ENCODE results near the gene MORF4L1.

Gene MORF4L1

DNA sequence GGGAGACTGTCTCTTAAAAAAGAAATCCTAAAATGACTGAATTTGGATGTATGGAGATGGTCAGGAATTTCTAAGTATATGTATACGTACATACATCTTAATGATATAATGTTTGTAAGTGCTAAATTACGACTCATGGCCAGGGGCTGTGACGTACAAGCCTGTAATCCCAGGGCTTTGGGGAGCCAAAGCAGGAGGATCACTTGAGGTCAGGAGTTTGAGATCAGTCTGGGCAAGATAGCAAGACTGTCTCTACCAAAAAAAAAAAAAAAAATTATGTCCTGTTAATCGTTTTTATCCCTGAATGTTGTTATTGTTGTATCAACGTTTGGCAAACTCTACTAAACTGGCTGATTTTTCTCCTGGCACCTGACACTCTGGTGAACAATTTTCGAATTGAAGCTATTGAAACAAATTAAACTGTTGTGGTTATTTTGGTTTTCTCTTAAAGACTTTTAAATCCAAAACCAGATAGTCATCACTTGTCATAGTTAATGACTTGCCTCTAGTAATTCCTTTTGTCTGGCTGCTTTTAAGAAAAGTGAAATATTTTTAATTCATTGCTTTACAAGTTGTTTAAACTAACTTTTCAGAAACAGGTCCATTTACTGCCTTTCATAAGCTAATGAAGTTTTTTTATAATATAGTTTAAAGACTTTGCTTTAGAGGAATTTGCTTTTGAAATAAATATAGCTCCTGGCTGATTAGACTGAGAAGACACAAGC is 7.0 kb downstream of the MORF4L1 start:
- peak; percentile 76 for DNase-seq
- H3K36me3 ChIP-seq, result peaks cover 47% of the 10 kb centered on the region
- no peak overlapping the region for H3K4me3 ChIP-seq (ENCODE audit: low read depth, low read length)
- H3K9me3 ChIP-seq (ENCODE audit: severe bottlenecking), result no peaks in the 10 kb centered on the region
- TF ChIP-seq CTCF (IDR thresholded peaks at IDR 0.05; ENCODE audit: low read depth, low read length), result no peak
- peak overlapping the region; percentile 61 for H3K27ac ChIP-seq
- H3K27me3 ChIP-seq (ENCODE audit: insufficient read depth, low read depth, severe bottlenecking), result no peaks in the 10 kb centered on the region

GRCh38 chr15:78880242-78880533 is 7.5 kb downstream of the MORF4L1 start:
- no peaks in the 10 kb centered on the region for H3K27me3 ChIP-seq (ENCODE audit: insufficient read depth, low read depth, severe bottlenecking)
- no peak for DNase-seq
- peaks cover 52% of the 10 kb centered on the region for H3K36me3 ChIP-seq
- no peak for TF ChIP-seq CTCF (IDR thresholded peaks at IDR 0.05; ENCODE audit: low read depth, low read length)
- peak overlapping the region; percentile 50 for H3K27ac ChIP-seq
- H3K9me3 ChIP-seq (ENCODE audit: severe bottlenecking), result no peaks in the 10 kb centered on the region
- no peak overlapping the region for H3K4me3 ChIP-seq (ENCODE audit: low read depth, low read length)

DNA sequence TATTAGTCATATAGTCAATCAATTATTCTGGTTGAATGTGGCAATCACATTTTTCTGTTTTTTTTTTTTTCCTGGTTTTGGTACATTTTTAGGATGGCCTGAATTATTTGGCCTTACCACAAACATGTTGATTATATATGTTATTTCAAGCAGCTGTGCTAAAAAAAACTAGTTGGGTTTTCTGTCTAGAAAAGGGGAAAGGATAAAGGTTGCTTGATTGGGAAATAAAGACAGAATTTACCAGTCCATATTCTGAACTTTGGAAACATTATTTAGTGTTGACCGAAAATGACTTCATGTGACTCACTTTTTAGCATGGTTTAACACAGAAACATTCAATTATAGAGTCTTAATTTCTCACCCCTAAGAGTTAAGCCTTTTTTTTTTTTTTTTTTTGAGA is 8.1 kb downstream of the MORF4L1 start:
- Histone ChIP-seq H3K9me3 (ENCODE audit: severe bottlenecking) (no peaks in the 10 kb centered on the region), H3K27me3 (ENCODE audit: insufficient read depth, low read depth, severe bottlenecking) (no peaks in the 10 kb centered on the region), H3K27ac (peak overlapping the region; percentile 43), H3K36me3 (peaks cover 58% of the 10 kb centered on the region), H3K4me3 (ENCODE audit: low read depth, low read length) (no peak overlapping the region)
- DNase-seq, result no peak
- TF ChIP-seq CTCF (IDR thresholded peaks at IDR 0.05; ENCODE audit: low read depth, low read length), result no peak

GRCh38 chr15:78881681-78882080 is 9.0 kb downstream of the MORF4L1 start:
- no peak overlapping the region for H3K27ac ChIP-seq
- no peaks in the 10 kb centered on the region for H3K9me3 ChIP-seq (ENCODE audit: severe bottlenecking)
- no peak for DNase-seq
- no peak overlapping the region for H3K4me3 ChIP-seq (ENCODE audit: low read depth, low read length)
- peaks cover 67% of the 10 kb centered on the region for H3K36me3 ChIP-seq
- TF ChIP-seq CTCF (IDR thresholded peaks at IDR 0.05; ENCODE audit: low read depth, low read length), result no peak
- no peaks in the 10 kb centered on the region for H3K27me3 ChIP-seq (ENCODE audit: insufficient read depth, low read depth, severe bottlenecking)

GRCh38 chr15:78889000-78889399 is 16.3 kb downstream of the MORF4L1 start:
- H3K9me3 ChIP-seq (ENCODE audit: severe bottlenecking), result no peaks in the 10 kb centered on the region
- H3K36me3 ChIP-seq, result peaks cover 97% of the 10 kb centered on the region
- TF ChIP-seq CTCF (IDR thresholded peaks at IDR 0.05; ENCODE audit: low read depth, low read length), result no peak
- DNase-seq, result no peak
- no peak overlapping the region for H3K4me3 ChIP-seq (ENCODE audit: low read depth, low read length)
- H3K27ac ChIP-seq, result no peak overlapping the region
- no peaks in the 10 kb centered on the region for H3K27me3 ChIP-seq (ENCODE audit: insufficient read depth, low read depth, severe bottlenecking)

- H3K27me3 ChIP-seq (ENCODE audit: insufficient read depth, low read depth, severe bottlenecking), result no peaks in the 10 kb centered on the region
- no peak for DNase-seq
- no peak overlapping the region for H3K4me3 ChIP-seq (ENCODE audit: low read depth, low read length)
- H3K27ac ChIP-seq, result no peak overlapping the region
- no peaks in the 10 kb centered on the region for H3K9me3 ChIP-seq (ENCODE audit: severe bottlenecking)
- peaks cover 93% of the 10 kb centered on the region for H3K36me3 ChIP-seq
- TF ChIP-seq CTCF (IDR thresholded peaks at IDR 0.05; ENCODE audit: low read depth, low read length), result no peak
Measured at GRCh38 chr15:78893538-78893937, 20.8 kb downstream of the MORF4L1 start.

All from WERI-Rb-1 (cell line).